Mesendoderm (in vitro differentiated cells): ENCODE data around the gene JARID2.

Experiments
- DNase-seq: peaks from one replicate; pipeline ENCODE4 v3.0.0; 2013
- H2AK5ac ChIP-seq: 2 replicates; pipeline ENCODE4 v1.6.1; 2013; ENCODE audit warnings: low read length, inconsistent platforms
- H2BK120ac ChIP-seq: 2 replicates; pipeline ENCODE4 v1.6.1; 2013; ENCODE audit warnings: low read depth, mild to moderate bottlenecking, low read length, moderate library complexity, mixed read lengths
- H2BK15ac ChIP-seq: replicated peaks from 2 replicates; pipeline ENCODE4 v1.6.1; 2013; ENCODE audit warnings: low read depth, mild to moderate bottlenecking, moderate library complexity
- H2BK5ac ChIP-seq: 2 replicates; pipeline ENCODE4 v1.6.1; 2013; ENCODE audit warnings: low read length, inconsistent platforms
- H3K18ac ChIP-seq: 2 replicates; pipeline ENCODE4 v1.6.1; 2013; ENCODE audit warnings: mild to moderate bottlenecking, low read length, mixed read lengths
- H3K23ac ChIP-seq: one replicate; pipeline ENCODE4 v1.6.1; 2013; ENCODE audit warnings: low read length
- H3K27ac ChIP-seq: 2 replicates; pipeline ENCODE4 v1.5.1; 2013; ENCODE audit warnings: low read depth, mild to moderate bottlenecking, inconsistent platforms, low read length, moderate library complexity
- H3K27me3 ChIP-seq: 2 replicates; pipeline ENCODE4 v1.6.1; 2013; ENCODE audit warnings: low read length, control low read depth, mild to moderate bottlenecking, inconsistent platforms; ENCODE audit not compliant: insufficient read depth, poor library complexity
- H3K36me3 ChIP-seq: 2 replicates; pipeline ENCODE4 v1.6.1; 2013; ENCODE audit warnings: low read length, inconsistent platforms; ENCODE audit not compliant: control insufficient read depth, insufficient read depth
- H3K4ac ChIP-seq: one replicate; pipeline ENCODE4 v1.6.1; 2013; ENCODE audit warnings: low read depth, mild to moderate bottlenecking, low read length, moderate library complexity
- H3K4me1 ChIP-seq: 2 replicates; pipeline ENCODE4 v1.6.1; 2013; ENCODE audit warnings: low read depth, low read length, inconsistent platforms; ENCODE audit not compliant: control insufficient read depth
- H3K4me2 ChIP-seq: 2 replicates; pipeline ENCODE4 v1.6.1; 2013; ENCODE audit warnings: low read length
- H3K4me3 ChIP-seq: 2 replicates; pipeline ENCODE4 v1.5.1; 2013; ENCODE audit warnings: mild to moderate bottlenecking, low read length
- H3K56ac ChIP-seq: one replicate; pipeline ENCODE4 v1.6.1; 2013; ENCODE audit warnings: low read length
- H3K79me1 ChIP-seq: 2 replicates; pipeline ENCODE4 v1.6.1; 2013; ENCODE audit warnings: low read length, inconsistent platforms
- H3K79me2 ChIP-seq: 2 replicates; pipeline ENCODE4 v1.6.1; 2013; ENCODE audit warnings: mild to moderate bottlenecking, low read length; ENCODE audit not compliant: control insufficient read depth, insufficient read depth
- H3K9ac ChIP-seq: 2 replicates; pipeline ENCODE4 v1.6.1; 2013; ENCODE audit warnings: low read length, inconsistent platforms
- H4K5ac ChIP-seq: one replicate; pipeline ENCODE4 v1.6.1; 2013; ENCODE audit warnings: low read length
- H4K8ac ChIP-seq: one replicate; pipeline ENCODE4 v1.6.1; 2013; ENCODE audit warnings: low read depth, mild to moderate bottlenecking, control low read depth, low read length, moderate library complexity
- WGBS: extraction: QIAGEN DNeasy Blood & Tissue Kit; methylation state at CpG from one replicate; pipeline ENCODE4 v1.1.7; 2013; ENCODE audit warnings: low lambda C conversion rate, missing lambda C conversion rate; ENCODE audit not compliant: insufficient coverage; ENCODE audit errors: extremely low coverage; 5-methylcytosine and 5-hydroxymethylcytosine counted together

The JARID2 gene

DNA sequence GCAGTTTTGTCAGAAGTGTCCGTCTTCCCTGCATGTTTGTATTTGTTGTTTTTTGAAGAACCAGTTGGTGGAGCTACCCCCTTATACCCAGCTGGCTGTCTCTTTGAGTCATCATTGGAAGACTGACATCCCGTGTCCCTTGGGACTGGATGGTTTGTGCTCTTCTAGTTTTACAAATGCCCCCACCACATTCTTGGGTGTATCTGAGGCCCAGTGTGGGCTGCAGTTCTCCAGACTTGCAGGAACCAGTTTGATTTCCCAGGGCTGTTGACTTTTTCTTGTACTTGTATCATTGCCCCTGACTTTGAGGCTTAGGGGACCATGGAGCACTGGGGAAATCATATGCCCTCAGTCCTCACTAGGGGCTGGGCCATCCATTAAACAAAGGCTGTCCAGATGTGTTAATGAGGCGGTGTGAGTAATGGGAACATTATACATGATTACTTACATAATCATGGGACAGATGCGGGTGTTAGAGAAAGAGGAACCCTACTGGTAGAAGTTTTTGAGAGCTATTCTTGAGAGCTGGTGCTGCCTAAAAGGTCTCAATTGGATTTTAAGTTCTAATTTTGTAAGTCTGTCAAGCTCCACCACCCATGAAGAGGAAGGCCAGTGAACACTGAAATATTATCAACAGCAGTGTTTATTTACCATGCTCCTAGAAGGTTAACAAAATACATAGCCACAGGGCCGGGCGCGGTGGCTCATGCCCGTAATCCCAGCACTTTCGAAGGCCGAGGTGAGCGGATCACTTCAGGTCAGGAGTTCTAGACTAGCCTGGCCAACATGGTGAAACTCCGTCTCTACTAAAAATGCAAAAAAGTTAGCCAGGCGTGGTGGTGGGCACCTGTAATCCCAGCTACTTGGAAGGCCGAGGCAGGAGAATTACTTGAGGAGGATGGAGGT lies 8.5 kb downstream of the JARID2 start:
- Histone ChIP-seq H3K56ac (peak overlapping the region; percentile 30), H2BK120ac (no peak overlapping the region), H3K4me1 (peaks cover 30% of the 10 kb centered on the region), H2AK5ac (no peak overlapping the region), H3K9ac (no peak overlapping the region), H3K4me2 (no peak overlapping the region), H2BK15ac (no peak overlapping the region), H3K4me3 (no peak overlapping the region), H4K8ac (no peak overlapping the region), H3K27ac (no peak overlapping the region), H3K79me1 (peaks cover 4% of the 10 kb centered on the region), H4K5ac (no peak overlapping the region), H3K36me3 (no peaks in the 10 kb centered on the region), H3K4ac (no peak overlapping the region), H2BK5ac (no peak overlapping the region), H3K79me2 (peaks cover 95% of the 10 kb centered on the region), H3K23ac (no peak overlapping the region), H3K27me3 (no peaks in the 10 kb centered on the region), H3K18ac (no peak overlapping the region)
- no CpG with 5 or more reads among the region's 14 CpGs for WGBS
- DNase-seq: peak; percentile 85

DNA sequence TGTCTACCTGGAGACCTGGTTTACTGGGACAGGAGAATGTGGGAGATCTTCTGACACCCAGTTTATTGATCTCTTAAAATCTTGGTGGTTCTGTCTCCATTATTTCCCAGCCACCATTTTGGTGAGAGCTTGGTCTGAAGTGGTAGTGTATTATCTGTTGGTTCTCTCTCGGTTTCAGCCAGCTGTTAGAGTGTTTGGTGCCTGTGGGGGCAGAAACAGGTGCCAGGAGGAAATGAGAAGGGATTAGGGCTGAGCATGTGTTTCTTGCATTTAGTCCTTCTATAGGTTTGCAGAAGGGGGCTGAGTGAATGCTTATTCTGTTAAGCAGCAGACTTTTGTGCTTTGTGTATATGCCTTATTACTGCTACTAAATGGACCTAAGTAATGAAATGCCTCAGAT lies 9.6 kb downstream of the JARID2 start:
- Histone ChIP-seq H3K4me1 (peaks cover 25% of the 10 kb centered on the region), H4K8ac (no peak overlapping the region), H4K5ac (no peak overlapping the region), H2BK5ac (no peak overlapping the region), H3K9ac (no peak overlapping the region), H2BK15ac (no peak overlapping the region), H3K4ac (no peak overlapping the region), H3K27me3 (no peaks in the 10 kb centered on the region), H3K18ac (peak overlapping the region; percentile 33), H3K79me1 (peaks cover 4% of the 10 kb centered on the region), H2BK120ac (no peak overlapping the region), H3K79me2 (peaks cover 96% of the 10 kb centered on the region), H3K36me3 (no peaks in the 10 kb centered on the region), H3K56ac (no peak overlapping the region), H3K27ac (no peak overlapping the region), H2AK5ac (no peak overlapping the region), H3K4me3 (no peak overlapping the region), H3K4me2 (no peak overlapping the region), H3K23ac (peak overlapping the region; percentile 34)
- DNase-seq: no peak
- no CpG with 5 or more reads among the region's 1 CpG for WGBS

DNA sequence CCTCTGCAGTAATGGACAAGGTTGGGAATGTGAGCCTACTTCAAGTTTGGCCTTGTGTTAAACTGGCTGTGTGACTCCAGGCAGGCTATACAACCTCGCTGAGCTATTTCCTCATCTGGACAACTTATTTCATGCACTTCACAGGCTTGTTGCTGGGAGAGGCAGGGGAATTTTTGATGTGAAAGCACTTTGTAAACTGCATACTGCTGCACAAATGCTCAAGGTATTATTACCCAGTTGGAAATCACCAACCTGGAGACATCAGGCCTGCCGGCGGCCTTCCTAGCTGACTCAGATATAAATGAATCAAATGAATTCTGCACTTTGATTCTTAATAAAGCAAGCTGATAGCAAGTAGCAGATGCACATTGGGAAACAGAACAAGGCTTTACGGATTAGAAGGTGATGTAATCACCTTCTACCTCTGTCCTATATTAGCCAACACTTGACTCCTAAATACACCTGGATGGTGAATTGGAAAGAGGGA lies 10.1 kb downstream of the JARID2 start:
- Histone ChIP-seq H3K18ac (peak overlapping the region; percentile 76), H2BK5ac (no peak overlapping the region), H3K4me1 (peaks cover 25% of the 10 kb centered on the region), H3K23ac (peak overlapping the region; percentile 34), H2BK15ac (no peak overlapping the region), H3K27me3 (no peaks in the 10 kb centered on the region), H2AK5ac (no peak overlapping the region), H4K5ac (no peak overlapping the region), H3K9ac (no peak overlapping the region), H3K79me1 (peaks cover 4% of the 10 kb centered on the region), H3K79me2 (peaks cover 96% of the 10 kb centered on the region), H3K4me3 (no peak overlapping the region), H3K36me3 (no peaks in the 10 kb centered on the region), H2BK120ac (no peak overlapping the region), H3K27ac (no peak overlapping the region), H3K56ac (no peak overlapping the region), H3K4ac (no peak overlapping the region), H3K4me2 (no peak overlapping the region), H4K8ac (no peak overlapping the region)
- WGBS: no CpG with 5 or more reads among the region's 4 CpGs
- DNase-seq: no peak

DNA sequence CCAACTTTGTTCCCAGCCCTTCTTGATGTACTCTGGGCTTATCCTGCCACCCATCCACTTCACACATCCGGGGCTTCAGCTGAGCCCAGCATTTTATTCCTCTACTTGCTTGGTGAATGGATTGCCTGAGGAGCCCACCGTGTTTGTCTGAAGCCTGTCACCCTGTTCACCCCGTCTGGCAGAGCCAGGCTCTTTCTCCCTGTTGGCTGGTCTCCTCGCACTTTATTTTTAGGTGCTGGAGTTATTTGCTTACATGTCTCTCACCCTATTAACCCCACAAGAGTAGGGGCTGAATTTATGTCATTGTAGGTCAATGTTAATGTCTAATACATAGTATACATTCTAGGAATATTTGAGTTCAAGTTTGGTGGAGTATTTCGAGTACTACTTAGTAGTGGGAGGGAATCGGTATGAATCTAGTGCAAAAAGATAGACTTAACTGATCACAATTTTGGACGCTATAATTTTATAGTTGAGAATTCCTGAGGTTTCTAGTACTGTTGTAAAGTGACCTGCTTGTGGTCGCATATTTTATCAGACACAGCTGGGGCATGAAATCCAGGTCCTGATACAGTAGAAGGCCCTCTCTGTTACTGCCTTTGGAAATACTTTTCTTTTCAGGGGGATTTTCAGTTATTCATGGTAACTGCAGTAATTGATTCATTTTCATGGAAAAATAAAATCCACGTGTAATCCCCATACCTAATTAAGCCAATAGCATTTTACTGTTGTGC lies 10.8 kb downstream of the JARID2 start:
- DNase-seq: no peak
- peak overlapping the region; percentile 10 for H3K56ac ChIP-seq
- H3K27me3 ChIP-seq: no peaks in the 10 kb centered on the region
- H2BK120ac ChIP-seq: peak overlapping the region; percentile 29
- H3K36me3 ChIP-seq: no peaks in the 10 kb centered on the region
- no peak overlapping the region for H2AK5ac ChIP-seq
- H4K8ac ChIP-seq: no peak overlapping the region
- no peak overlapping the region for H2BK15ac ChIP-seq
- H3K4me3 ChIP-seq: no peak overlapping the region
- H3K79me2 ChIP-seq: peaks cover 96% of the 10 kb centered on the region
- no peak overlapping the region for H4K5ac ChIP-seq
- peaks cover 4% of the 10 kb centered on the region for H3K79me1 ChIP-seq
- H3K4ac ChIP-seq: no peak overlapping the region
- no peak overlapping the region for H3K23ac ChIP-seq
- H3K27ac ChIP-seq: no peak overlapping the region
- WGBS: no CpG with 5 or more reads among the region's 9 CpGs
- H3K9ac ChIP-seq: no peak overlapping the region
- no peak overlapping the region for H3K4me2 ChIP-seq
- no peak overlapping the region for H2BK5ac ChIP-seq
- H3K18ac ChIP-seq: peak overlapping the region; percentile 64
- H3K4me1 ChIP-seq: peaks cover 25% of the 10 kb centered on the region

DNA sequence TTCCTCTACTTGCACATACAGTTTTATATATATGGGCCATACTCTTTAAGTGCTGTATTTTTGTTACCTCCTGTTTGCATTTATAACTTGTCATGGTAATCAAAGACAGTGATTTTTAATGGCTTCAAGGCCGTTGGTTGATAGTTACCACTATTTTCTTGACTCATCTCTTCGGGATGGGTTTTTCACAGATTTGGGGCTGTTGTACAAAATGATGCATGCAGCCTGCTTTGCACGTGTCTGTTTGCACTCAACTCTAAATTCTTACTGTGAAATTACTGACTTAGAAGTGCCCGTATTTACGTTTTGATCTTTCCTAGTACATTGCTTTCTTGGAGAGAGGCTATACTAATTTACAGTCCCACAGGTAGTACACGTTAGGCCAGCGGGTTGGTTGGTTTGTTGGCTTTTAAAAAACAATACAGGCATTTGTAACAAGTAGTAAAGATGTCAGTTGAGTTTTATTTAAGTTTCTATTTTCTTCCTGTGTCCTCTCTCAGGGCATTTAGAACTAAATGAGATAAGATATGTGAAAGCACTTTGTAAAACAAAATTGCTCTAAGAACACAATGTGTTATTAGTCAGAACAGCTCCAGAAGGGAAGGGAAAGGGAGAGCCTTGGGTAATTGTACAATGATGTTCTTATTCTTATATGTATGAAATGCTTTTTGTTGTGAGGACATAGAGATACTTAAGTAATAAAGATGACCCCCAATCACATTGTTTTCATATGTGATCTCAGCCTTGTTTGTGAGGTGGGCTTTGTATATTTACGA lies 11.7 kb downstream of the JARID2 start:
- H3K4me2 ChIP-seq: no peak overlapping the region
- no peak overlapping the region for H4K5ac ChIP-seq
- H2AK5ac ChIP-seq: no peak overlapping the region
- no peak overlapping the region for H2BK120ac ChIP-seq
- H3K4me3 ChIP-seq: no peak overlapping the region
- H2BK15ac ChIP-seq: no peak overlapping the region
- no peak for DNase-seq
- WGBS: no CpG with 5 or more reads among the region's 8 CpGs
- H3K4ac ChIP-seq: no peak overlapping the region
- H3K79me1 ChIP-seq: peaks cover 4% of the 10 kb centered on the region
- H4K8ac ChIP-seq: no peak overlapping the region
- no peaks in the 10 kb centered on the region for H3K27me3 ChIP-seq
- H3K36me3 ChIP-seq: no peaks in the 10 kb centered on the region
- no peak overlapping the region for H3K23ac ChIP-seq
- no peak overlapping the region for H3K56ac ChIP-seq
- H3K9ac ChIP-seq: no peak overlapping the region
- H2BK5ac ChIP-seq: no peak overlapping the region
- peaks cover 24% of the 10 kb centered on the region for H3K4me1 ChIP-seq
- no peak overlapping the region for H3K27ac ChIP-seq
- peak overlapping the region; percentile 44 for H3K18ac ChIP-seq
- H3K79me2 ChIP-seq: peaks cover 97% of the 10 kb centered on the region
